H1 (cell line): ENCODE measurements around the gene C5. TPM values are rescaled to one million over a fixed set of nuclear protein-coding genes. Genes with fewer than 3 reads are reported as not detected.

Experiments
- SAP30 ChIP-seq: fragments of 300-600 bp; sonication (generic); IDR thresholded peaks from 2 replicates; pipeline ENCODE4 v1.7.1; 2012; ENCODE audit warnings: low read length, moderate library complexity, mild to moderate bottlenecking, inconsistent platforms; ENCODE audit not compliant: insufficient read depth, insufficient replicate concordance
- TCF12 ChIP-seq: IDR thresholded peaks from 2 replicates; pipeline ENCODE4 v1.6.1; 2011; ENCODE audit warnings: low read depth, mild to moderate bottlenecking, low read length
- polyA plus RNA-seq, 7 experiments: library from polyadenylated mRNA; depleted of rRNA in 3 of 7; stranded (reverse) in 5 of 7; unstranded in 2 of 7; fragments of >200 nt in 5 of 7; fragments of 200-250 nt in 2 of 7; gene quantifications; 1 replicate in 5 of 7; 2 replicates in 1 of 7; 4 replicates in 1 of 7; pipeline versions ENCODE4 v1.2.1 to v1.2.3, GENCODE V29; 2011 to 2013; ENCODE audit warnings: missing spikeins in 2 of 7, mixed read lengths in 2 of 7
- total RNA-seq: library from RNA; stranded (reverse); fragmentation: NEBNext Ultra II Directional; extraction: Animal tissue kit (Norgen Biotek cat#: 25700); gene quantifications from 2 replicates; pipeline ENCODE4 v1.2.1, GENCODE V29; 2021

Gene C5
- total and polyA plus RNA-seq, 2 of the 8 experiments (the other 6 are each of a cell fraction or from before 2014, with no cell fraction given), result 0.24 to 0.35 TPM

- TF ChIP-seq SAP30 (no peak), TCF12 (no peak)
Measured at GRCh38 chr9:121067640-121068039, 17.6 kb upstream of the C5 start (continued).
